Measurements from ENCODE around the gene IL36G.

Gene IL36G

GRCh38 chr2:112946086-112946485 is 31.7 kb upstream of the IL36G start:
- H3K79me2 ChIP-seq (ENCODE audit: low read length) = no peaks in the 10 kb centered on the region
- H3F3A ChIP-seq (ENCODE audit: insufficient read depth, low read length) = no peaks in the 10 kb centered on the region
- no peaks in the 10 kb centered on the region for H3K9me2 ChIP-seq (replicated peaks; ENCODE audit: insufficient read depth, low read length)
- no peaks in the 10 kb centered on the region for H3K27me3 ChIP-seq (replicated peaks; ENCODE audit: insufficient read depth, low read length)
- TF ChIP-seq EZH2 (optimal IDR thresholded peaks at IDR 0.05; ENCODE audit: low read depth, low read length) = no peak
- TF ChIP-seq CTCF (IDR thresholded peaks at IDR 0.05; ENCODE audit: low read length) = no peak
- TF ChIP-seq EZH2phosphoT487 (IDR thresholded peaks at IDR 0.05; ENCODE audit: low read length) = no peak
- 0 out of 2 replicates have a peak, but pooled peaks cover 4% of the 10 kb centered on the region for H3K4me1 ChIP-seq (ENCODE audit: low read length)
- H3K27ac ChIP-seq (ENCODE audit: low read length) = no peak overlapping the region
- H3K4me2 ChIP-seq (ENCODE audit: low read depth, low read length) = no peak overlapping the region
- no peak overlapping the region for H3K9ac ChIP-seq (ENCODE audit: low read length)
- no peak overlapping the region for H3K4me3 ChIP-seq (ENCODE audit: low read length)
- no peaks in the 10 kb centered on the region for H3K9me3 ChIP-seq (replicated peaks; ENCODE audit: insufficient read depth, low read length)
- H4K20me1 ChIP-seq (ENCODE audit: insufficient read depth, low read length) = no peaks in the 10 kb centered on the region
- DNase-seq = no peak
- H3K36me3 ChIP-seq (replicated peaks; ENCODE audit: insufficient read depth, low read length) = no peaks in the 10 kb centered on the region
- no peak overlapping the region for H2AFZ ChIP-seq (ENCODE audit: low read length)

- no peaks in the 10 kb centered on the region for H4K20me1 ChIP-seq (ENCODE audit: insufficient read depth, low read length)
- H3K9me3 ChIP-seq (replicated peaks; ENCODE audit: insufficient read depth, low read length) = no peaks in the 10 kb centered on the region
- H3K4me1 ChIP-seq (ENCODE audit: low read length) = no peaks in the 10 kb centered on the region
- DNase-seq = no peak
- no peak overlapping the region for H2AFZ ChIP-seq (ENCODE audit: low read length)
- H3K36me3 ChIP-seq (replicated peaks; ENCODE audit: insufficient read depth, low read length) = no peaks in the 10 kb centered on the region
- H3K4me3 ChIP-seq (ENCODE audit: low read length) = no peak overlapping the region
- no peak overlapping the region for H3K27ac ChIP-seq (ENCODE audit: low read length)
- no peak for TF ChIP-seq CTCF (IDR thresholded peaks at IDR 0.05; ENCODE audit: low read length)
- TF ChIP-seq EZH2phosphoT487 (IDR thresholded peaks at IDR 0.05; ENCODE audit: low read length) = no peak
- TF ChIP-seq EZH2 (optimal IDR thresholded peaks at IDR 0.05; ENCODE audit: low read depth, low read length) = no peak
- H3K4me2 ChIP-seq (ENCODE audit: low read depth, low read length) = no peak overlapping the region
- H3K9me2 ChIP-seq (replicated peaks; ENCODE audit: insufficient read depth, low read length) = no peaks in the 10 kb centered on the region
- no peaks in the 10 kb centered on the region for H3K79me2 ChIP-seq (ENCODE audit: low read length)
- no peak overlapping the region for H3K9ac ChIP-seq (ENCODE audit: low read length)
- H3K27me3 ChIP-seq (replicated peaks; ENCODE audit: insufficient read depth, low read length) = no peaks in the 10 kb centered on the region
- no peaks in the 10 kb centered on the region for H3F3A ChIP-seq (ENCODE audit: insufficient read depth, low read length)
Observed at GRCh38 chr2:112947374-112947773, 30.4 kb upstream of the IL36G start.

GRCh38 chr2:112949456-112949855 is 28.4 kb upstream of the IL36G start:
- Histone ChIP-seq H3K4me1 (ENCODE audit: low read length) (no peaks in the 10 kb centered on the region), H3K9me2 (replicated peaks; ENCODE audit: insufficient read depth, low read length) (no peaks in the 10 kb centered on the region), H3K27me3 (replicated peaks; ENCODE audit: insufficient read depth, low read length) (no peaks in the 10 kb centered on the region), H3K4me3 (ENCODE audit: low read length) (no peak overlapping the region), H3K79me2 (ENCODE audit: low read length) (no peaks in the 10 kb centered on the region), H3K4me2 (ENCODE audit: low read depth, low read length) (no peak overlapping the region), H3F3A (ENCODE audit: insufficient read depth, low read length) (no peaks in the 10 kb centered on the region), H3K9ac (ENCODE audit: low read length) (no peak overlapping the region), H4K20me1 (ENCODE audit: insufficient read depth, low read length) (no peaks in the 10 kb centered on the region), H3K27ac (ENCODE audit: low read length) (no peak overlapping the region), H2AFZ (ENCODE audit: low read length) (no peak overlapping the region), H3K9me3 (replicated peaks; ENCODE audit: insufficient read depth, low read length) (no peaks in the 10 kb centered on the region), H3K36me3 (replicated peaks; ENCODE audit: insufficient read depth, low read length) (no peaks in the 10 kb centered on the region)
- no peak for DNase-seq
- TF ChIP-seq CTCF (IDR thresholded peaks at IDR 0.05; ENCODE audit: low read length) (no peak), EZH2 (optimal IDR thresholded peaks at IDR 0.05; ENCODE audit: low read depth, low read length) (no peak), EZH2phosphoT487 (IDR thresholded peaks at IDR 0.05; ENCODE audit: low read length) (no peak)
